ENCODE measurements around the gene MLLT3. TPM values are rescaled to one million over a fixed set of nuclear protein-coding genes. Genes with fewer than 3 reads are reported as not detected.

The MLLT3 gene
- total and polyA plus RNA-seq, 8 donors: 1.8 to 10.3 (median 4.2) TPM

- Histone ChIP-seq H3K27me3 (no peaks in the 10 kb centered on the region), H3K4me3 (no peak overlapping the region), H3K4me1 (peaks cover 10 to 31% (median 19%) of the 10 kb centered on the region in 3 donors), H3K27ac (peak overlapping the region in 2 of 4 donors; percentile 18 to 52), H3K36me3 (no peaks in the 10 kb centered on the region), H3K9me3 (no peaks in the 10 kb centered on the region)
- peak; percentile 45 for FAIRE-seq
- no peak for DNase-seq
- intact Hi-C loops (cut with DNase I): no loop called here
- WGBS, 2 donors: 11% methylated on average over 3 of the region's 3 CpGs
- peak in 3 of 4 donors; percentile 12 to 26 (median 25) for TF ChIP-seq CTCF (IDR thresholded peaks at IDR 0.05)
- ATAC-seq: peak; percentile 91 to 96 (median 94)
Observed at GRCh38 chr9:20611691-20612287, 10.5 kb downstream of the MLLT3 start.

- Histone ChIP-seq H3K27ac (no peak overlapping the region), H3K36me3 (no peaks in the 10 kb centered on the region), H3K9me3 (no peaks in the 10 kb centered on the region), H3K27me3 (no peaks in the 10 kb centered on the region), H3K4me1 (peaks cover 10 to 33% (median 19%) of the 10 kb centered on the region in 3 donors), H3K4me3 (no peak overlapping the region)
- FAIRE-seq (no peak), DNase-seq (no peak), ATAC-seq (no peak)
- intact Hi-C loops (cut with DNase I): no loop called here
- 71 to 82% methylated on average over 2 of the region's 2 CpGs for WGBS, 2 donors
- TF ChIP-seq CTCF (IDR thresholded peaks at IDR 0.05): no peak
Observed at GRCh38 chr9:20610591-20610990, 11.7 kb downstream of the MLLT3 start.

GRCh38 chr9:20608582-20608981, 13.7 kb downstream of the MLLT3 start:
- 73 to 82% methylated on average over 5 of the region's 5 CpGs for WGBS, 2 donors
- H3K9me3 ChIP-seq: no peaks in the 10 kb centered on the region
- ATAC-seq (no peak), DNase-seq (no peak), FAIRE-seq (peak; percentile 23)
- H3K36me3 ChIP-seq: no peaks in the 10 kb centered on the region
- no peak overlapping the region for H3K4me3 ChIP-seq
- intact Hi-C loops (cut with DNase I): no loop called here
- H3K4me1 ChIP-seq: peaks cover 10 to 33% (median 23%) of the 10 kb centered on the region in 3 donors
- no peaks in the 10 kb centered on the region for H3K27me3 ChIP-seq
- no peak for TF ChIP-seq CTCF (IDR thresholded peaks at IDR 0.05)
- no peak overlapping the region for H3K27ac ChIP-seq

GRCh38 chr9:20606652-20607051, 15.6 kb downstream of the MLLT3 start:
- WGBS, 2 donors: 6 to 13% methylated on average over 2 of the region's 2 CpGs
- FAIRE-seq (no peak), ATAC-seq (peak in 2 of 4 donors; percentile 38 to 53), DNase-seq (peak in 2 of 6 donors; percentile 11 to 15)
- Histone ChIP-seq H3K27me3 (no peaks in the 10 kb centered on the region), H3K27ac (no peak overlapping the region), H3K36me3 (no peaks in the 10 kb centered on the region), H3K4me1 (peaks cover 5 to 23% (median 11%) of the 10 kb centered on the region in 3 donors), H3K9me3 (no peaks in the 10 kb centered on the region), H3K4me3 (no peak overlapping the region)
- no peak for TF ChIP-seq CTCF (IDR thresholded peaks at IDR 0.05)
- intact Hi-C loops (cut with DNase I): no loop called here

- no peaks in the 10 kb centered on the region for H3K9me3 ChIP-seq
- no peaks in the 10 kb centered on the region for H3K36me3 ChIP-seq
- DNase-seq (no peak), FAIRE-seq (peak; percentile 88), ATAC-seq (no peak)
- intact Hi-C loops (cut with DNase I): no loop called here
- no peaks in the 10 kb centered on the region for H3K27me3 ChIP-seq
- no peak overlapping the region for H3K4me3 ChIP-seq
- peak overlapping the region in 1 of 4 donors; percentile 15 for H3K27ac ChIP-seq
- 34 to 43% methylated on average over 5 of the region's 5 CpGs for WGBS, 2 donors
- peaks cover 0 to 6% (median 4%) of the 10 kb centered on the region in 3 donors for H3K4me1 ChIP-seq
- TF ChIP-seq CTCF (IDR thresholded peaks at IDR 0.05): no peak
Observed at GRCh38 chr9:20604562-20604961, 17.7 kb downstream of the MLLT3 start.

All from pancreas (tissue), 10 donors.